Measurements from ENCODE around the gene SLCO3A1. TPM values are rescaled to one million over a fixed set of nuclear protein-coding genes. Genes with fewer than 3 reads are reported as not detected.

SLCO3A1 gene
- total RNA-seq, 1 experiment from 2014 or later: 23.4 TPM

- no peak for DNase-seq (ENCODE audit: low read depth)
- in situ Hi-C loops (cut with HindIII; ENCODE audit: low pct_unique_long_range_greater_than_20kb, low sequenced_read_pairs): no loop called here
Measured at GRCh38 chr15:91894606-91895005, 41.1 kb downstream of the SLCO3A1 start.

GRCh38 chr15:91895051-91895450 lies 41.5 kb downstream of the SLCO3A1 start:
- DNase-seq (ENCODE audit: low read depth): no peak
- in situ Hi-C loops (cut with HindIII; ENCODE audit: low pct_unique_long_range_greater_than_20kb, low sequenced_read_pairs): no loop called here

- in situ Hi-C loops (cut with HindIII; ENCODE audit: low pct_unique_long_range_greater_than_20kb, low sequenced_read_pairs): no loop called here
Measured at GRCh38 chr15:91896341-91897055, 43.0 kb downstream of the SLCO3A1 start.

GRCh38 chr15:91897585-91898372 lies 44.3 kb downstream of the SLCO3A1 start:
- in situ Hi-C loops (cut with HindIII; ENCODE audit: low pct_unique_long_range_greater_than_20kb, low sequenced_read_pairs): no loop called here
- no peak for DNase-seq (ENCODE audit: low read depth)

More at GRCh38 chr15:91896341-91897055, 43.0 kb downstream of the SLCO3A1 start:
- no peak for DNase-seq (ENCODE audit: low read depth)

GRCh38 chr15:91898843-91899242 lies 45.3 kb downstream of the SLCO3A1 start:
- DNase-seq (ENCODE audit: low read depth): no peak
- in situ Hi-C loops (cut with HindIII; ENCODE audit: low pct_unique_long_range_greater_than_20kb, low sequenced_read_pairs): no loop called here

GRCh38 chr15:91904942-91905341 lies 51.4 kb downstream of the SLCO3A1 start:
- DNase-seq (ENCODE audit: low read depth): no peak

GRCh38 chr15:91908391-91908790 lies 54.9 kb downstream of the SLCO3A1 start:
- DNase-seq (ENCODE audit: low read depth): peak; percentile 61
- in situ Hi-C loops (cut with HindIII; ENCODE audit: low pct_unique_long_range_greater_than_20kb, low sequenced_read_pairs): no loop called here

More at GRCh38 chr15:91904942-91905341, 51.4 kb downstream of the SLCO3A1 start:
- in situ Hi-C loops (cut with HindIII; ENCODE audit: low pct_unique_long_range_greater_than_20kb, low sequenced_read_pairs): no loop called here

- in situ Hi-C loops (cut with HindIII; ENCODE audit: low pct_unique_long_range_greater_than_20kb, low sequenced_read_pairs): no loop called here
- no peak for DNase-seq (ENCODE audit: low read depth)
Measured at GRCh38 chr15:91909111-91909510, 55.6 kb downstream of the SLCO3A1 start.

- no peak for DNase-seq (ENCODE audit: low read depth)
- in situ Hi-C loops (cut with HindIII; ENCODE audit: low pct_unique_long_range_greater_than_20kb, low sequenced_read_pairs): no loop called here
Measured at GRCh38 chr15:91909574-91909973, 56.1 kb downstream of the SLCO3A1 start.

- DNase-seq (ENCODE audit: low read depth): no peak
- in situ Hi-C loops (cut with HindIII; ENCODE audit: low pct_unique_long_range_greater_than_20kb, low sequenced_read_pairs): no loop called here
Measured at GRCh38 chr15:91911844-91912243, 58.3 kb downstream of the SLCO3A1 start.

- in situ Hi-C loops (cut with HindIII; ENCODE audit: low pct_unique_long_range_greater_than_20kb, low sequenced_read_pairs): no loop called here
- DNase-seq (ENCODE audit: low read depth): no peak
Measured at GRCh38 chr15:91912336-91912735, 58.8 kb downstream of the SLCO3A1 start.

- in situ Hi-C loops (cut with HindIII; ENCODE audit: low pct_unique_long_range_greater_than_20kb, low sequenced_read_pairs): no loop called here
- DNase-seq (ENCODE audit: low read depth): no peak
Measured at GRCh38 chr15:91913560-91913959, 60.1 kb downstream of the SLCO3A1 start.

GRCh38 chr15:91915576-91915975 lies 62.1 kb downstream of the SLCO3A1 start:
- DNase-seq (ENCODE audit: low read depth): no peak
- in situ Hi-C loops (cut with HindIII; ENCODE audit: low pct_unique_long_range_greater_than_20kb, low sequenced_read_pairs): no loop called here

GRCh38 chr15:91916051-91916450 lies 62.5 kb downstream of the SLCO3A1 start:
- DNase-seq (ENCODE audit: low read depth): no peak
- in situ Hi-C loops (cut with HindIII; ENCODE audit: low pct_unique_long_range_greater_than_20kb, low sequenced_read_pairs): no loop called here

GRCh38 chr15:91917686-91918360 lies 64.3 kb downstream of the SLCO3A1 start:
- in situ Hi-C loops (cut with HindIII; ENCODE audit: low pct_unique_long_range_greater_than_20kb, low sequenced_read_pairs): no loop called here
- DNase-seq (ENCODE audit: low read depth): no peak

- in situ Hi-C loops (cut with HindIII; ENCODE audit: low pct_unique_long_range_greater_than_20kb, low sequenced_read_pairs): no loop called here
- no peak for DNase-seq (ENCODE audit: low read depth)
Measured at GRCh38 chr15:91919014-91919534, 65.6 kb downstream of the SLCO3A1 start.

GRCh38 chr15:91921188-91921842 lies 67.8 kb downstream of the SLCO3A1 start:
- in situ Hi-C loops (cut with HindIII; ENCODE audit: low pct_unique_long_range_greater_than_20kb, low sequenced_read_pairs): no loop called here
- no peak for DNase-seq (ENCODE audit: low read depth)

GRCh38 chr15:91921843-91922198 lies 68.3 kb downstream of the SLCO3A1 start:
- in situ Hi-C loops (cut with HindIII; ENCODE audit: low pct_unique_long_range_greater_than_20kb, low sequenced_read_pairs): no loop called here
- no peak for DNase-seq (ENCODE audit: low read depth)
